GM13977 (cell line): Measurements from ENCODE around the gene CLCA4.

Experiments used
- DNase-seq: peaks from one replicate; pipeline ENCODE4 v3.0.0; 2012; ENCODE audit warnings: low spot score
- CTCF ChIP-seq: IDR thresholded peaks from 2 replicates; pipeline ENCODE4 v1.5.1; 2012; ENCODE audit warnings: mild to moderate bottlenecking, control low read depth; ENCODE audit not compliant: insufficient read depth; ENCODE audit errors: extremely low read depth, missing control alignments
- in situ Hi-C: fragments of 300-500 bp; cut with MboI; formaldehyde crosslinking; loops from one replicate; pipeline ENCODE4 v1.12.0; 2022; ENCODE audit warnings: low sequenced_read_pairs, low pct_unique_long_range_greater_than_20kb, mixed read lengths, inconsistent platforms; ENCODE audit not compliant: unreplicated experiment

Gene CLCA4

DNA sequence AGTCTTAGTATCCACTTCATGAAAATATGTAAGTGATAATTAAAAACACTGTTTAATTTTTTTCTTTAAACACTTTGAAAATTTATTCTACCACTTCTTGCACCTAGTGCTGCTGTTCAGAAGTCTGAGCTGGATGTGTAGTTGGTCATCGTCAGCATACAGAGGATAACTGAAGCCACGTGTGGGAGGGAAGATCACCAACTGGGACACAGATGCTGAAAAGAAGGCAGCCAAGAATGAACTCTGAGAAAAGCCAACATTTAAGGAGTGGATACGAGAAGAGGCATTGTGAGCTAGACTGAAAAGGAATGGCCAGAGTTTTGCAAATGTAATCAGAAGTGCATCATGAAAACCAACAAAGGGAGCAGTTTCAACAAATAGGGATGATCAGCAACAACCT, 24.6 kb upstream of the CLCA4 start:
- in situ Hi-C loops = no loop called here
- TF ChIP-seq CTCF = no peak
- DNase-seq = no peak

- in situ Hi-C loops = no loop called here
- no peak for TF ChIP-seq CTCF
- no peak for DNase-seq
Measured at GRCh38 chr1:86523670-86524354, 23.1 kb upstream of the CLCA4 start.

DNA sequence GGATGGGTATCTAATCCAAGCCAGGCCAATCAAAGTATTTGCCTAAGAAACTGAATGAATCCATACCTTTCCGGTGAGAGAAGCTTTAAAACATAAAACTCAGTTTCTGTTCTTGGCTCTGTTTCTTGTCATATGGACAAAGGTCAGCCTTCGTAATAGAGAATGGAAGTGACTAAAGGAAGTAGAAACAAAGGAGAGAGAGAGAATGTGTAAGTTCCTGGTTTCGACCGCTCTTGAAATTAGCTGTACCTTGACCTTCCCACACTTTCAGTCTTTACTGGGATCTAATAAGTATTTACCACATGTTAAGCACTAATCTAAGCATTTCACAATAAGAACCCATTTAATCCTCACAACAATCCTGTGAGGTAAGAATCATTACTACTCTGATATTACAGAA, 19.6 kb upstream of the CLCA4 start:
- TF ChIP-seq CTCF = no peak
- DNase-seq = no peak
- in situ Hi-C loops = no loop called here

DNA sequence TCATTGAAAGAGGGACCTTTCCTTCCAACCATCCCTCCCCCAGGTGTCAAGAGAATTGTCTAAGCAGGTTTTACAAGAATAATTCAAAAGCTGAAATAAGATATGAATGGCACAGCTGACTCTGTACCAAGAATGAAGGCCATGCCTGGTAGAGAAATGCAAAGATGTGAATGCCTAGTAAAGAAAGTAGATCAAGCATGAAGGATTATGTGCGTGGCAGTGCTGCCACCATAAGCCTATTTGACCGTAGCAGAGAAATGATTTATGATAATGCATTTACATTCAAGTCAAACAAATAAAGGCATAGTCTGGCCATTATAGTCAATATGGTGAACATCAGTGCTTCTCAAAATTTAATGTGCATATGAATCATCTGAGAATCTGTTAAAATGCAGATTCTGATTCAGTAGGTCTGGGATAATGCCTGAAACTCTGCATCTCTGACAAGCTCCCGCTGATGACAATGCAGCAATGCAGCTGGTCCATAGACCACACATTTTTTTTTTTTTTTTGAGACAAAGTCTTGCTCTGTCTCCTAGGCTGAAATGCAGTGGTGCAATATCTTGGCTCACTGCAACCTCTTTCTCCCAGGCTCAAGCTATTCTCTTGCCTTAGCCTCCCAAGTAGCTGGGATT, 16.6 kb upstream of the CLCA4 start:
- in situ Hi-C loops = no loop called here
- no peak for DNase-seq
- TF ChIP-seq CTCF = no peak

- DNase-seq = no peak
- no peak for TF ChIP-seq CTCF
- in situ Hi-C loops = no loop called here
Measured at GRCh38 chr1:86537928-86538695, 8.8 kb upstream of the CLCA4 start.

DNA sequence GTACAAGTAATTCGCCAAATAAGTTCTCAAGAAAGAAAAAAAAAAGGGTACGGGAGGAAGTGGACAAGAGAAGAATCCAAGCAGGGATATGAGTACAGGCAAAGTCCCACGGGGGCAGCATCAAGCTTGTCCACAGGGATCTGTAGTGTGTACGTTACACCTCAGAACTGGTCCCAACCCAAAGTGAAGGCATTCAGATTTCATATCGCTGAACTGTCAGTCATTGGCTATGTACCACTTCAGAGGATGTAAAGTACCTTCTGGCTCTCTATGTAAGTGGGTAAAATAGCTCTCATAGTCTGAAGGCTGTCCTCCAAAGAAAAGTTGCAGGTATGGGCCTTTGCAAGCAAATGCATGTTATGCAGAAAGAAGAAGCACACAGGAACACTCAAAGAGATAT, 8.1 kb upstream of the CLCA4 start:
- TF ChIP-seq CTCF = no peak
- in situ Hi-C loops = no loop called here

More for the DNA sequence above, 8.1 kb upstream of the CLCA4 start:
- no peak for DNase-seq
